Measurements from ENCODE around the gene WRAP53. TPM values are rescaled to one million over a fixed set of nuclear protein-coding genes. Genes with fewer than 3 reads are reported as not detected.

WRAP53 gene
- polyA plus RNA-seq, 1 experiment, result 4.1 TPM

DNA sequence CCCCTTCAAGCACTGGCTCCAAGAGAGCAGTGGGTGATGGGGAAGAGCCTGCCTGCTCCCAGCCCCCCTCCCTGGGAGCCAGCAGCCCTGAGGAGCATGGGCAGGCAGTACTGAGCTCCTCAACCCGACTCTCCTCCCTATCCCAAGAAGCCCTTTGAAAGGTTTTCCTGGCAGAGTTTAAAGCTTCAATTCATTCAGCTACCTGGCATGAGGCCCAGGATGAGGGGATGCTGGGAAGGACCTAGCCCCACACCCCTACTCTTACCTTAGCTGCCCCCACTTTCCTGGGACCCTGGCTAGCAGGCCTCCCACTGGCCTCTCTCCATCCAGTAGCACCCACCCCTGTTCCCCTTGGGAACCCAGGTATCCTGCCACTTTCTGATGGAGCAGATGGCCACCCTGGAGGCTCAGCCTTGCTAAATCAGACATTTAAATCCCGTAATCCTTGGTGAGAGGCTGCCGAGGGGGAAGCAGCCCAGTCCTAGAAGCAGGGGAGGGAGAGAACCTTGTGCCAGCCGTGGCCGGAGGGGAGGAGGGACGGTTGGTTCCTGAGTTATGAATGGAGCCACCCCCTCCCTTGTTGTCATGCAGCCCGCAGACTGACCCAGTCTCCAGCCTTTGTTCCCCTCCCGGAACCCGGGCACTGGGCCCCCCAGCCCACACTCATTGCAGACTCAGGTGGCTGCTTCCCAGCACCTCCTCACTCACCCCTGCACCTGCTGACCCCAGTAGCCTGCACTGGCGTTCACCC lies 20.4 kb upstream of the WRAP53 start:
- Histone ChIP-seq H3K27ac (ENCODE audit: low read depth, low read length) (no peak overlapping the region), H3K9me3 (ENCODE audit: control insufficient read depth, insufficient read depth, low read length) (no peaks in the 10 kb centered on the region), H3K27me3 (ENCODE audit: control insufficient read depth, insufficient read depth, low read length) (no peaks in the 10 kb centered on the region), H3K4me3 (ENCODE audit: low read depth, low read length) (no peak overlapping the region)
- no peak for DNase-seq (ENCODE audit: low read depth, low spot score)
- TF ChIP-seq, protein P1, sequence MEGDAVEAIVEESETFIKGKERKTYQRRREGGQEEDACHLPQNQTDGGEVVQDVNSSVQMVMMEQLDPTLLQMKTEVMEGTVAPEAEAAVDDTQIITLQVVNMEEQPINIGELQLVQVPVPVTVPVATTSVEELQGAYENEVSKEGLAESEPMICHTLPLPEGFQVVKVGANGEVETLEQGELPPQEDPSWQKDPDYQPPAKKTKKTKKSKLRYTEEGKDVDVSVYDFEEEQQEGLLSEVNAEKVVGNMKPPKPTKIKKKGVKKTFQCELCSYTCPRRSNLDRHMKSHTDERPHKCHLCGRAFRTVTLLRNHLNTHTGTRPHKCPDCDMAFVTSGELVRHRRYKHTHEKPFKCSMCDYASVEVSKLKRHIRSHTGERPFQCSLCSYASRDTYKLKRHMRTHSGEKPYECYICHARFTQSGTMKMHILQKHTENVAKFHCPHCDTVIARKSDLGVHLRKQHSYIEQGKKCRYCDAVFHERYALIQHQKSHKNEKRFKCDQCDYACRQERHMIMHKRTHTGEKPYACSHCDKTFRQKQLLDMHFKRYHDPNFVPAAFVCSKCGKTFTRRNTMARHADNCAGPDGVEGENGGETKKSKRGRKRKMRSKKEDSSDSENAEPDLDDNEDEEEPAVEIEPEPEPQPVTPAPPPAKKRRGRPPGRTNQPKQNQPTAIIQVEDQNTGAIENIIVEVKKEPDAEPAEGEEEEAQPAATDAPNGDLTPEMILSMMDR (IDR thresholded peaks at IDR 0.05; ENCODE audit: low read depth, low read length), result no peak
- CTCF ChIA-PET, result interaction anchor here (0.5 to 1.8 kb wide), 3 partner anchors 17 to 79 kb away, joined by 3 to 5 read pairs (median 3); partner anchors contain the start of gene FXR2
- POLR2A ChIA-PET, result interaction anchor here (0.6 to 1.0 kb wide), 2 partner anchors 18 to 21 kb away, joined by 3 read pairs; partner anchors contain the start of gene WRAP53

DNA sequence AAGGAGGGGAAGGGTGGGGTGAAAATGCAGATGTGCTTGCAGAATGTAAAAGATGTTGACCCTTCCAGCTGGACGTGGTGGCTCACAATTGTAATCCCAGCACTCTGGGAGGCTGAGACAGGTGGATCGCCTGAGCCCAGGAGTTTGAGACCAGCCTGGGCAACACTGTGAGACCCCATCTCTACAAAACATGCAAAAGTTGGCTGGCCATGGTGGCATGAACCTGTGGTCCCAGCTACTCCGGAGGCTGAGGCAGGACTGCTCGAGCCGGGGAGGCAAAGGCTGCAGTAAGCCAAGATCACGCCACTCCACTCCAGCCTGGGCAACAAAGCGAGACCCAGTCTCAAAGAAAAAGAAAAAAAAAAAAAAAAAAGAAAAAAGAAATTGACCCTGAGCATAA lies 19.8 kb upstream of the WRAP53 start:
- peaks cover 2% of the 10 kb centered on the region for H3K9me3 ChIP-seq (ENCODE audit: control insufficient read depth, insufficient read depth, low read length)
- POLR2A ChIA-PET, result no interaction called here

DNA sequence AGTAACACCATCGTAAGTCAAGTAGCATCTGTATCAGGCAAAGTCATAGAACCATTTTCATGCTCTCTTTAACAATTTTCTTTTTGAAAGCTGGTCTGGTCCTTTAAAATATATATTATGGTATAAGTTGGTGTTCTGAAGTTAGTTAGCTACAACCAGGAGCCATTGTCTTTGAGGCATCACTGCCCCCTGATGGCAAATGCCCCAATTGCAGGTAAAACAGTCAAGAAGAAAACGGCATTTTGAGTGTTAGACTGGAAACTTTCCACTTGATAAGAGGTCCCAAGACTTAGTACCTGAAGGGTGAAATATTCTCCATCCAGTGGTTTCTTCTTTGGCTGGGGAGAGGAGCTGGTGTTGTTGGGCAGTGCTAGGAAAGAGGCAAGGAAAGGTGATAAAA lies 15.0 kb upstream of the WRAP53 start:
- DNase-seq (ENCODE audit: low read depth, low spot score), result no peak
- H3K27ac ChIP-seq (ENCODE audit: low read depth, low read length), result no peak overlapping the region
- POLR2A ChIA-PET, result no interaction called here
- no peaks in the 10 kb centered on the region for H3K27me3 ChIP-seq (ENCODE audit: control insufficient read depth, insufficient read depth, low read length)
- CTCF ChIA-PET, result interaction anchor here (0.6 to 2.6 kb wide), 5 partner anchors 15 to 312 kb away, joined by 3 to 29 read pairs (median 5); partner anchors contain the start of genes FXR2, TP53 and WRAP53
- no peak overlapping the region for H3K4me3 ChIP-seq (ENCODE audit: low read depth, low read length)
- TF ChIP-seq, protein P1 (IDR thresholded peaks at IDR 0.05; ENCODE audit: low read depth, low read length), result peak; percentile 48
- H3K9me3 ChIP-seq (ENCODE audit: control insufficient read depth, insufficient read depth, low read length), result peaks cover 19% of the 10 kb centered on the region

More for the DNA sequence above, 19.8 kb upstream of the WRAP53 start:
- Histone ChIP-seq H3K4me3 (ENCODE audit: low read depth, low read length) (no peak overlapping the region), H3K27me3 (ENCODE audit: control insufficient read depth, insufficient read depth, low read length) (no peaks in the 10 kb centered on the region), H3K27ac (ENCODE audit: low read depth, low read length) (no peak overlapping the region)
- CTCF ChIA-PET, result no interaction called here
- no peak for DNase-seq (ENCODE audit: low read depth, low spot score)
- TF ChIP-seq, protein P1 (IDR thresholded peaks at IDR 0.05; ENCODE audit: low read depth, low read length), result no peak

DNA sequence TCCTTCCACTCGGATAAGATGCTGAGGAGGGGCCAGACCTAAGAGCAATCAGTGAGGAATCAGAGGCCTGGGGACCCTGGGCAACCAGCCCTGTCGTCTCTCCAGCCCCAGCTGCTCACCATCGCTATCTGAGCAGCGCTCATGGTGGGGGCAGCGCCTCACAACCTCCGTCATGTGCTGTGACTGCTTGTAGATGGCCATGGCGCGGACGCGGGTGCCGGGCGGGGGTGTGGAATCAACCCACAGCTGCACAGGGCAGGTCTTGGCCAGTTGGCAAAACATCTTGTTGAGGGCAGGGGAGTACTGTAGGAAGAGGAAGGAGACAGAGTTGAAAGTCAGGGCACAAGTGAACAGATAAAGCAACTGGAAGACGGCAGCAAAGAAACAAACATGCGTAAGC lies 13.3 kb upstream of the WRAP53 start:
- peaks cover 19% of the 10 kb centered on the region for H3K9me3 ChIP-seq (ENCODE audit: control insufficient read depth, insufficient read depth, low read length)
- ChIA-PET CTCF (interaction anchor here (1.0 to 3.0 kb wide), 2 partner anchors 12 to 115 kb away, joined by 3 to 12 read pairs; partner anchors contain the start of gene TP53), POLR2A (no interaction called here)
- H3K27ac ChIP-seq (ENCODE audit: low read depth, low read length), result no peak overlapping the region
- TF ChIP-seq, protein P1 (IDR thresholded peaks at IDR 0.05; ENCODE audit: low read depth, low read length), result no peak
- no peak overlapping the region for H3K4me3 ChIP-seq (ENCODE audit: low read depth, low read length)
- H3K27me3 ChIP-seq (ENCODE audit: control insufficient read depth, insufficient read depth, low read length), result no peaks in the 10 kb centered on the region
- DNase-seq (ENCODE audit: low read depth, low spot score), result no peak

DNA sequence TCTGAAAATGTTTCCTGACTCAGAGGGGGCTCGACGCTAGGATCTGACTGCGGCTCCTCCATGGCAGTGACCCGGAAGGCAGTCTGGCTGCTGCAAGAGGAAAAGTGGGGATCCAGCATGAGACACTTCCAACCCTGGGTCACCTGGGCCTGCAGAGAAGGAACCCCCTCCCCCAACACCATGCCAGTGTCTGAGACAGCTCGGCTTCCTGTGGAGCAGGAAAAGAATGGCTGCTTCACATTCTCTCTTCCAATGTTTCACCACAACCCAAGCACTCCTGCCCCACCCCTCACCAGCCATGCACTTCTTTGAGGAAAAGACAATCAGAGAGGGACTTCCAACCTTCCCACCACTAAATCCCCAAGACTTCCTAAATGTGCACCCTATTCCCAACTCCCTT lies 11.7 kb upstream of the WRAP53 start:
- CTCF ChIA-PET, result interaction anchor here (1.0 to 3.0 kb wide), 2 partner anchors 11 to 61 kb away, joined by 4 to 12 read pairs; partner anchors contain the start of gene TP53

More for the DNA sequence above, 11.7 kb upstream of the WRAP53 start:
- H3K9me3 ChIP-seq (ENCODE audit: control insufficient read depth, insufficient read depth, low read length), result peaks cover 19% of the 10 kb centered on the region
- H3K4me3 ChIP-seq (ENCODE audit: low read depth, low read length), result no peak overlapping the region
- TF ChIP-seq, protein P1 (IDR thresholded peaks at IDR 0.05; ENCODE audit: low read depth, low read length), result no peak
- no peaks in the 10 kb centered on the region for H3K27me3 ChIP-seq (ENCODE audit: control insufficient read depth, insufficient read depth, low read length)
- POLR2A ChIA-PET, result interaction anchor here (0.7 kb wide), 1 partner anchor 98 kb away, joined by 3 read pairs; no protein-coding TSS in a partner anchor
- no peak for DNase-seq (ENCODE audit: low read depth, low spot score)
- H3K27ac ChIP-seq (ENCODE audit: low read depth, low read length), result no peak overlapping the region
